Cortex of kidney (tissue), 1 donor: Measurements from ENCODE around the gene FBXO28.
"Not testable (repeated sequence)": the region's sequence is repeated elsewhere in the genome, so short reads cannot be mapped to it uniquely, and the experiment has no call there.

Experiments
- DNase-seq: peaks from one replicate; lab custom pipeline; 2025; lab: John Stamatoyannopoulos, UW

Gene FBXO28

GRCh38 chr1:224113918-224114786, at the start of gene FBXO28:
TSS of gene FBXO28 (plus strand) at chr1:224114111. CDS start at chr1:224114130, 19 bp downstream.
- peak; percentile 53 for DNase-seq

GRCh38 chr1:224064150-224064549, 49.8 kb upstream of the FBXO28 start:
- DNase-seq: no peak

GRCh38 chr1:224065455-224065854, 48.5 kb upstream of the FBXO28 start:
- DNase-seq: no peak

GRCh38 chr1:224067207-224067606, 46.7 kb upstream of the FBXO28 start:
- DNase-seq: no peak

- no peak for DNase-seq
These were observed 46.1 kb upstream of the FBXO28 start for GRCh38 chr1:224067621-224068457.

- DNase-seq: no peak
These were observed 45.3 kb upstream of the FBXO28 start for GRCh38 chr1:224068458-224069072.

GRCh38 chr1:224069138-224069537, 44.8 kb upstream of the FBXO28 start:
- DNase-seq: no peak

- DNase-seq: no peak
These were observed 43.4 kb upstream of the FBXO28 start for GRCh38 chr1:224070521-224070920.

- DNase-seq: no peak
These were observed 37.5 kb upstream of the FBXO28 start for GRCh38 chr1:224076407-224076806.

- not testable (repeated sequence) for DNase-seq
These were observed 34.3 kb upstream of the FBXO28 start for GRCh38 chr1:224079644-224080043.

GRCh38 chr1:224080115-224080774, 33.7 kb upstream of the FBXO28 start:
- no peak for DNase-seq

GRCh38 chr1:224081604-224082003, 32.3 kb upstream of the FBXO28 start:
- no peak for DNase-seq

- DNase-seq: no peak
These were observed 31.8 kb upstream of the FBXO28 start for GRCh38 chr1:224082146-224082545.

- no peak for DNase-seq
These were observed 29.0 kb upstream of the FBXO28 start for GRCh38 chr1:224084867-224085266.

- no peak for DNase-seq
These were observed 28.3 kb upstream of the FBXO28 start for GRCh38 chr1:224085421-224086108.

- no peak for DNase-seq
These were observed 26.6 kb upstream of the FBXO28 start for GRCh38 chr1:224087286-224087794.

GRCh38 chr1:224089583-224089982, 24.3 kb upstream of the FBXO28 start:
- DNase-seq: no peak

- DNase-seq: no peak
These were observed 23.8 kb upstream of the FBXO28 start for GRCh38 chr1:224090116-224090515.

GRCh38 chr1:224092111-224092510, 21.8 kb upstream of the FBXO28 start:
- DNase-seq: no peak

- no peak for DNase-seq
These were observed 21.3 kb upstream of the FBXO28 start for GRCh38 chr1:224092601-224093000.

GRCh38 chr1:224095339-224095738, 18.6 kb upstream of the FBXO28 start:
- no peak for DNase-seq
